Heart right ventricle (tissue), 16 donors: Measurements from ENCODE around the gene SUCLG1. TPM values are rescaled to one million over a fixed set of nuclear protein-coding genes. Genes with fewer than 3 reads are reported as not detected.

Source experiments
- ATAC-seq, 8 donors: fragments of 200-7000 bp; cut with Tn5 transposase; one replicate each; pipeline ENCODE4 v1.9.1; 2020; ENCODE audit warnings: mild to moderate bottlenecking in 8 of 8, moderate library complexity in 8 of 8, moderate number of reproducible peaks in 1 of 8
- DNase-seq, 2 donors: peaks; one replicate each; pipeline ENCODE4 v3.0.0-alpha.2; 2020
- H3K27ac ChIP-seq, 10 donors: fragments of 200-600 bp; sonication (generic) in 2 of 10; one replicate each; pipeline versions ENCODE4 v1.5.0 to v1.8.0; 2020 to 2022; ENCODE audit warnings: mild to moderate bottlenecking in 3 of 10
- H3K27me3 ChIP-seq, 7 donors: fragments of 200-600 bp; one replicate each; pipeline ENCODE4 v1.8.0; 2021 to 2022; ENCODE audit warnings: mild to moderate bottlenecking in 2 of 7
- H3K36me3 ChIP-seq, 9 donors: fragments of 200-600 bp; sonication (generic) in 1 of 9; one replicate each; pipeline versions ENCODE4 v1.5.0 to v1.8.0; 2020 to 2022; ENCODE audit warnings: mild to moderate bottlenecking in 2 of 9
- H3K4me1 ChIP-seq, 9 donors: fragments of 200-600 bp; sonication (generic) in 1 of 9; one replicate each; pipeline versions ENCODE4 v1.5.0 to v1.8.0; 2020 to 2022; ENCODE audit warnings: mild to moderate bottlenecking in 4 of 9
- H3K4me3 ChIP-seq, 10 donors: fragments of 200-600 bp; sonication (generic) in 2 of 10; one replicate each; pipeline versions ENCODE4 v1.5.0 to v1.8.0; 2020 to 2022; ENCODE audit warnings: mild to moderate bottlenecking in 7 of 10, moderate library complexity in 2 of 10
- H3K9me3 ChIP-seq, 11 donors: fragments of 200-600 bp in 10 of 11; sonication (generic) in 2 of 11; one replicate each; pipeline versions ENCODE4 v1.5.0 to v1.8.0; 2013 to 2022; ENCODE audit warnings: mild to moderate bottlenecking in 2 of 11, control low read depth in 1 of 11, moderate library complexity in 1 of 11
- CTCF ChIP-seq, 9 donors: fragments of 200-600 bp; sonication (generic) in 2 of 9; IDR thresholded peaks; one replicate each; pipeline versions ENCODE4 v1.5.0 to v1.8.0; 2021 to 2022; ENCODE audit warnings: antibody characterized with exemption in 9 of 9, mild to moderate bottlenecking in 5 of 9, moderate library complexity in 1 of 9
- WGBS, 2 donors: extraction: QIAGEN DNeasy Blood & Tissue Kit; methylation state at CpG; one replicate each; pipeline ENCODE4 v1.1.7; 2013; ENCODE audit warnings: inconsistent platforms in 1 of 2; 5-methylcytosine and 5-hydroxymethylcytosine counted together
- intact Hi-C, 10 donors: fragments of 100-400 bp; cut with DNase I; formaldehyde crosslinking; loops; one replicate each; pipeline versions ENCODE4 v1.11.1 to v1.14.2; 2022
- polyA plus RNA-seq, 2 donors: library from polyadenylated mRNA; stranded (reverse); fragments of 200-250 nt; gene quantifications; one replicate each; pipeline ENCODE4 v1.2.3, GENCODE V29; 2013
- total RNA-seq, 10 donors: library from RNA; stranded (reverse); fragmentation: NEBNext Ultra II Directional in 3 of 10; extraction: Animal tissue kit (Norgen Biotek cat#: 25700) in 3 of 10; gene quantifications; one replicate each; pipeline versions ENCODE4 v1.2.1 to v1.2.4, GENCODE V29; 2021 to 2023
- donor health status: Arrhythmogenic right ventricular cardiomyopathy.
- donor health status: ischemic (EF 13 %, LVEDD 7.1; RV severe dilation, severe dysfunction).
- donor health status: healthy with polysubstance abuse.
- donor health status: DM: no; HTN: yes; CAD: no.
- donor health status: DM: no; HTN: no; CAD: no.
- donor health status: ischemic (EF 25% LVEDD 6.9; RV normal size, moderate dysfunction).
- donor health status: ischemic (EF 25% LVEDD 5.7; RV mildly dilated, moderate dysfunction).
- donor health status: healthy.
- donor health status: DM: yes; HTN: yes; CAD: no.
- donor health status: Ischemic cardiomyopathy.
- donor health status: ischemic (EF 35%, LVEDD 5.7; RV mildly dilated, moderate dysfunction).
- donor health status: nonischemic (EF 11% LVEDD 7.7; RV severe dilation, severe dysfunction).
- donor health status: DM: yes; HTN: yes; CAD: no.
- donor health status: PGD.
- donor health status: ischemic (EF 29% LVEDD 5.4; RV normal size, mild dysfunction).
- donor health status: nonischemic (EF 23%, LVEDD 6.1; RV moderate dilation, normal function).

SUCLG1 gene
- total and polyA plus RNA-seq, 12 donors, result 195 to 330 (median 284) TPM

- H3K4me3 ChIP-seq, result no peak overlapping the region
- no peak for TF ChIP-seq CTCF (IDR thresholded peaks at IDR 0.05)
- WGBS, 2 donors, result 58 to 69% methylated on average over 2 of the region's 2 CpGs
- intact Hi-C loops, result no loop called here
- H3K27ac ChIP-seq, result no peak overlapping the region
- no peaks in the 10 kb centered on the region for H3K4me1 ChIP-seq
- H3K36me3 ChIP-seq, result no peaks in the 10 kb centered on the region
- ATAC-seq, result no peak
- DNase-seq, result no peak
- no peaks in the 10 kb centered on the region for H3K9me3 ChIP-seq
- H3K27me3 ChIP-seq, result peaks cover 0 to under 1% (median 0%) of the 10 kb centered on the region in 7 donors
Observed at GRCh38 chr2:84394628-84395027, 64.5 kb downstream of the SUCLG1 start.

- no peaks in the 10 kb centered on the region for H3K9me3 ChIP-seq
- H3K4me3 ChIP-seq, result no peak overlapping the region
- no peak overlapping the region for H3K27ac ChIP-seq
- no peaks in the 10 kb centered on the region for H3K4me1 ChIP-seq
- H3K36me3 ChIP-seq, result no peaks in the 10 kb centered on the region
- DNase-seq (no peak), ATAC-seq (no peak)
- H3K27me3 ChIP-seq, result peaks cover 0 to 4% (median 0%) of the 10 kb centered on the region in 7 donors
- intact Hi-C loops, result no loop called here
- no peak for TF ChIP-seq CTCF (IDR thresholded peaks at IDR 0.05)
Observed at GRCh38 chr2:84393829-84394228, 65.3 kb downstream of the SUCLG1 start.

- TF ChIP-seq CTCF (IDR thresholded peaks at IDR 0.05), result no peak
- H3K27ac ChIP-seq, result no peak overlapping the region
- WGBS, 2 donors, result 55 to 76% methylated on average over 1 of the region's 1 CpG
- H3K9me3 ChIP-seq, result no peaks in the 10 kb centered on the region
- no peak for ATAC-seq
- H3K4me1 ChIP-seq, result no peaks in the 10 kb centered on the region
- intact Hi-C loops, result no loop called here
- H3K36me3 ChIP-seq, result no peaks in the 10 kb centered on the region
- H3K27me3 ChIP-seq, result peaks cover 0 to 11% (median 7%) of the 10 kb centered on the region in 7 donors
- DNase-seq, result no peak
- no peak overlapping the region for H3K4me3 ChIP-seq
Observed at GRCh38 chr2:84389794-84390193, 69.3 kb downstream of the SUCLG1 start.

GRCh38 chr2:84388921-84389490, 70.1 kb downstream of the SUCLG1 start:
- H3K4me1 ChIP-seq, result no peaks in the 10 kb centered on the region
- H3K27me3 ChIP-seq, result peaks cover 0 to 11% (median 7%) of the 10 kb centered on the region in 7 donors
- intact Hi-C loops, result no loop called here
- H3K9me3 ChIP-seq, result peaks cover 0 to 5% (median 0%) of the 10 kb centered on the region in 11 donors
- 89 to 91% methylated on average over 9 of the region's 9 CpGs for WGBS, 2 donors
- TF ChIP-seq CTCF (IDR thresholded peaks at IDR 0.05), result no peak
- no peaks in the 10 kb centered on the region for H3K36me3 ChIP-seq
- no peak overlapping the region for H3K27ac ChIP-seq
- DNase-seq (no peak), ATAC-seq (no peak)
- H3K4me3 ChIP-seq, result no peak overlapping the region
